NCI-H2107 (cell line): ENCODE measurements around the gene CT55.
"Not testable (repeated sequence)": the region's sequence is repeated elsewhere in the genome, so short reads cannot be mapped to it uniquely, and the experiment has no call there.

Experiments used
- DNase-seq: peaks from one replicate; lab custom pipeline; 2025; lab: John Stamatoyannopoulos, UW

The CT55 gene

GRCh38 chrX:135170877-135171519 is at the start of gene CT55:
TSS of gene CT55 (minus strand) at chrX:135171398. CDS start at chrX:135171171, 227 bp downstream.
- DNase-seq, result no peak

GRCh38 chrX:135213200-135213844 is 42.1 kb upstream of the CT55 start:
- DNase-seq, result no peak

- DNase-seq, result not testable (repeated sequence)
These were observed 35.2 kb upstream of the CT55 start for GRCh38 chrX:135206427-135206826.

GRCh38 chrX:135200297-135200696 is 29.1 kb upstream of the CT55 start:
- no peak for DNase-seq

- no peak for DNase-seq
These were observed 23.5 kb upstream of the CT55 start for GRCh38 chrX:135194684-135195083.

- no peak for DNase-seq
These were observed 22.5 kb upstream of the CT55 start for GRCh38 chrX:135193740-135194139.

- DNase-seq, result no peak
These were observed 20.6 kb upstream of the CT55 start for GRCh38 chrX:135191838-135192237.

GRCh38 chrX:135185795-135186443 is 14.7 kb upstream of the CT55 start:
- DNase-seq, result no peak

GRCh38 chrX:135178636-135179035 is 7.4 kb upstream of the CT55 start:
- no peak for DNase-seq

GRCh38 chrX:135170468-135170867 is 730 bp downstream of the CT55 start:
- no peak for DNase-seq

- DNase-seq, result not testable (repeated sequence)
These were observed 1.7 kb downstream of the CT55 start for GRCh38 chrX:135169534-135169933.

- DNase-seq, result no peak
These were observed 2.7 kb downstream of the CT55 start for GRCh38 chrX:135168486-135168885.

GRCh38 chrX:135154688-135155087 is 16.5 kb downstream of the CT55 start:
- DNase-seq, result not testable (repeated sequence)

- not testable (repeated sequence) for DNase-seq
These were observed 45.1 kb downstream of the CT55 start for GRCh38 chrX:135126145-135126544.

- not testable (repeated sequence) for DNase-seq
These were observed 51.1 kb downstream of the CT55 start, which contains the start of gene ETDB for GRCh38 chrX:135120056-135120576. TSS of gene ETDB (minus strand) at chrX:135120526. CDS start at chrX:135119261, 1,265 bp downstream.

GRCh38 chrX:135116064-135116463 is 55.1 kb downstream of the CT55 start:
- DNase-seq, result not testable (repeated sequence)

- DNase-seq, result no peak
These were observed 56.8 kb downstream of the CT55 start for GRCh38 chrX:135114392-135114791.

- DNase-seq, result no peak
These were observed 58.5 kb downstream of the CT55 start for GRCh38 chrX:135112743-135113142.

GRCh38 chrX:135112096-135112729 is 59.0 kb downstream of the CT55 start:
- no peak for DNase-seq

- DNase-seq, result no peak
These were observed 61.6 kb downstream of the CT55 start for GRCh38 chrX:135109554-135109953.
